ENCODE data around the gene PORCN. TPM values are rescaled to one million over a fixed set of nuclear protein-coding genes. Genes with fewer than 3 reads are reported as not detected.
A peak's percentile ranks its signal among the peaks of the same experiment; 100 is the strongest.

The PORCN gene
- total and polyA plus RNA-seq, 11 donors = 9.6 to 37.3 (median 17.3) TPM

GRCh38 chrX:48511560-48511959 is 2.8 kb downstream of the PORCN start:
- H3K4me1 ChIP-seq = peaks cover 0 to 10% (median 3%) of the 10 kb centered on the region in 12 donors
- no peak overlapping the region for H3K4me3 ChIP-seq
- ATAC-seq (no peak), DNase-seq (no peak)
- 66 to 77% (median 74%) methylated on average over 4 of the region's 4 CpGs for WGBS, 4 donors
- H3K9me3 ChIP-seq = no peaks in the 10 kb centered on the region
- H3K27ac ChIP-seq = no peak overlapping the region
- TF ChIP-seq CTCF (IDR thresholded peaks at IDR 0.05) (peak in 5 of 12 donors; percentile 9 to 40 (median 25)), POLR2A (IDR thresholded peaks at IDR 0.05) (no peak)
- H3K27me3 ChIP-seq = no peaks in the 10 kb centered on the region
- H3K36me3 ChIP-seq = peaks cover 0 to 4% (median 0%) of the 10 kb centered on the region in 9 donors
- intact Hi-C loops (cut with DNase I) = loop anchor here in 1 of 10 donors (5.0 kb wide), 1 partner anchor 429 kb away; no protein-coding TSS in a partner anchor

GRCh38 chrX:48512371-48512935 is 3.7 kb downstream of the PORCN start:
- no peak overlapping the region for H3K4me3 ChIP-seq
- ATAC-seq = no peak
- peaks cover 0 to 4% (median 0%) of the 10 kb centered on the region in 9 donors for H3K36me3 ChIP-seq
- intact Hi-C loops (cut with DNase I) = loop anchor here in 1 of 10 donors (5.0 kb wide), 1 partner anchor 430 kb away; no protein-coding TSS in a partner anchor
- no peaks in the 10 kb centered on the region for H3K27me3 ChIP-seq
- DNase-seq = no peak
- no peaks in the 10 kb centered on the region for H3K9me3 ChIP-seq
- H3K4me1 ChIP-seq = peaks cover 0 to 10% (median 3%) of the 10 kb centered on the region in 12 donors
- TF ChIP-seq POLR2A (IDR thresholded peaks at IDR 0.05) (no peak), CTCF (IDR thresholded peaks at IDR 0.05) (no peak)
- 85 to 97% (median 95%) methylated on average over 12 to 20 of the region's 20 CpGs for WGBS, 4 donors
- peak overlapping the region in 1 of 12 donors; percentile 24 for H3K27ac ChIP-seq

GRCh38 chrX:48513670-48514069 is 4.9 kb downstream of the PORCN start:
- intact Hi-C loops (cut with DNase I) = loop anchor here in 1 of 10 donors (5.0 kb wide), 1 partner anchor 431 kb away; no protein-coding TSS in a partner anchor
- peaks cover 0 to 4% (median 0%) of the 10 kb centered on the region in 9 donors for H3K36me3 ChIP-seq
- no peaks in the 10 kb centered on the region for H3K9me3 ChIP-seq
- no peak overlapping the region for H3K4me3 ChIP-seq
- no peak for TF ChIP-seq POLR2A (IDR thresholded peaks at IDR 0.05)
- no peak for TF ChIP-seq CTCF (IDR thresholded peaks at IDR 0.05)
- no peak for DNase-seq
- no peaks in the 10 kb centered on the region for H3K27me3 ChIP-seq
- ATAC-seq = no peak
- peak overlapping the region in 1 of 12 donors; percentile 10 for H3K27ac ChIP-seq
- peaks cover 0 to 10% (median 2%) of the 10 kb centered on the region in 12 donors for H3K4me1 ChIP-seq
- 53 to 71% (median 67%) methylated on average over 4 of the region's 4 CpGs for WGBS, 4 donors

GRCh38 chrX:48514126-48514806 is 5.5 kb downstream of the PORCN start:
- DNase-seq (no peak), ATAC-seq (no peak)
- Histone ChIP-seq H3K9me3 (no peaks in the 10 kb centered on the region), H3K36me3 (peaks cover 0 to 4% (median 0%) of the 10 kb centered on the region in 9 donors), H3K27me3 (no peaks in the 10 kb centered on the region), H3K4me3 (no peak overlapping the region), H3K4me1 (peaks cover 0 to 6% (median 2%) of the 10 kb centered on the region in 12 donors), H3K27ac (peak overlapping the region in 1 of 12 donors; percentile 10)
- no peak for TF ChIP-seq POLR2A (IDR thresholded peaks at IDR 0.05)
- TF ChIP-seq CTCF (IDR thresholded peaks at IDR 0.05) = no peak
- 83 to 93% (median 88%) methylated on average over 13 to 16 of the region's 16 CpGs for whole genome bisulfite sequencing, 4 donors
- intact Hi-C loops (cut with DNase I) = loop anchor here in 1 of 10 donors (5.0 kb wide), 1 partner anchor 432 kb away; no protein-coding TSS in a partner anchor
